Stimulated activated CD4-positive, alpha-beta T cell treated with anti-CD3 and anti-CD28 coated beads, Interleukin-1b, Interleukin-23, amount 100 ng/mL, for 4 hours (primary cell): ENCODE results near the gene SF3A2.

Experiments
- DNase-seq, 2 donors: peaks; one replicate each; pipeline ENCODE4 v3.0.0-alpha.2; 2020; ENCODE audit warnings: low read depth in 2 of 2

Gene SF3A2

GRCh38 chr19:2290441-2291184 lies 54.0 kb downstream of the SF3A2 start:
- no peak for DNase-seq

- no peak for DNase-seq
Observed at GRCh38 chr19:2291185-2291751, 54.6 kb downstream of the SF3A2 start.

GRCh38 chr19:2294687-2295335 lies 58.2 kb downstream of the SF3A2 start:
- DNase-seq = no peak

GRCh38 chr19:2296141-2296540 lies 59.5 kb downstream of the SF3A2 start:
- DNase-seq = no peak
